Measurements from ENCODE around the gene PLA2G2A. TPM values are rescaled to one million over a fixed set of nuclear protein-coding genes. Genes with fewer than 3 reads are reported as not detected.

Gene PLA2G2A
- total and polyA plus RNA-seq, 9 of the 15 experiments (the other 6 are each of a cell fraction or from before 2014, with no cell fraction given), result not detected

DNA sequence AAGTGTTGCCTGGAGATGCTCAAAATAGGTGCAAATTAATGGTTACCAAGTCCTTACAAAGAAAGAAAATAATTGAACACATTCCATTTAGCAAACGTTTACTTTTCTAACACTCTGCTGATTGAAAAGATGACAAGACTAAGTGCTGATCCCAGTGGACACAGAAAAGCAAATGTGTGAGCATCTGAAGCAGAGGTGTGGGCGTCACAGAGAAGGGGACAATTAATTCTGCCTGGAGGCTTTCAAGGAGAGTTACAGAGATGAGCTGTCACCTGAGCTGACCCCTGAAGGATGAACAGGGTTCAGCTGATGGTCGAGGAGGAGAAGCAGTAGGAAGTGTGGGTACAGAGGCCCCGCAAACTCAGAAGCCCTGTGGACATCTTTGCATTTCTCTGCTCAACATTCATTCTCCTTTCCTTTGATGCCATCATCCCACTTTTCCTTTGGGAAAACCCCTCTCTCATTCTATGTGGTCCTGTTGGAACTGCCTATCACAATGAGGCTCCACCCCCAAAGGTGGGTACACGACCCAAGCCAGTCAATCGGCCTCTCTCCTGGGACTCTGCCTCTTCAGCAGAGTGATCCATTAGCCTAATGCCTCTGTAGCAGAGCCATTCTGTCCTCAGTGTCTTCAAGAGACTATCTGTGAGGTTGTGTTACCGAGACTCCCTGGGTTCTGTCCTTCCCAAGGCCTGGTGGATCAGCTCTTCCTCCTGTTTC is 38.8 kb downstream of the PLA2G2A start:
- ChIA-PET CTCF (ENCODE audit: low intra/inter-chr PET ratio) (no interaction called here), POLR2A (interaction anchor here (0.5 to 0.6 kb wide), 3 partner anchors 18 to 185 kb away, joined by 3 to 4 read pairs (median 3); no protein-coding TSS in a partner anchor)
- Histone ChIP-seq H3K4me1 (replicated peaks in 1 of 2; ENCODE audit: control insufficient read depth in 2 of 2, insufficient read depth in 2 of 2, low read length in 2 of 2) (no peaks in the 10 kb centered on the region), H3K9me3 (replicated peaks; ENCODE audit: control insufficient read depth, insufficient read depth, low read depth, low read length) (no peaks in the 10 kb centered on the region), H3K9me1 (ENCODE audit: control insufficient read depth, insufficient read depth, low read length) (no peaks in the 10 kb centered on the region), H3K4me2 (ENCODE audit: insufficient read depth, low read length) (no peak overlapping the region), H2AFZ (ENCODE audit: low read depth, low read length) (no peak overlapping the region), H3K79me2 (ENCODE audit: control insufficient read depth, insufficient read depth, low read length) (no peaks in the 10 kb centered on the region), H4K20me1 (replicated peaks; ENCODE audit: control insufficient read depth, insufficient read depth, low read length) (no peaks in the 10 kb centered on the region), H3K36me3 (ENCODE audit: control insufficient read depth, insufficient read depth, low read length) (no peaks in the 10 kb centered on the region), H3K27me3 (ENCODE audit: control insufficient read depth in 2 of 2, insufficient read depth in 2 of 2, low read length in 2 of 2) (0 out of 5 replicates have a peak, but pooled peaks cover 0 to 12% of the 10 kb centered on the region in 2 experiments), H3K4me3 (no peak overlapping the region), H3K9ac (ENCODE audit: insufficient read depth in 1 of 2, low read depth in 2 of 2, low read length in 2 of 2) (no peak overlapping the region), H3K27ac (ENCODE audit: extremely low read depth, low read depth, low read length) (no peak overlapping the region)
- FAIRE-seq (no peak), ATAC-seq (no peak), DNase-seq (ENCODE audit: extremely low read depth in 1 of 4, low spot score in 3 of 4) (no peak)
- no TSS peak for BruUV-seq (replicated peaks)
- in situ Hi-C loops (cut with MboI) (no loop called here), intact Hi-C loops (cut with micrococcal nuclease) (no loop called here)
- TF ChIP-seq, protein P1, sequence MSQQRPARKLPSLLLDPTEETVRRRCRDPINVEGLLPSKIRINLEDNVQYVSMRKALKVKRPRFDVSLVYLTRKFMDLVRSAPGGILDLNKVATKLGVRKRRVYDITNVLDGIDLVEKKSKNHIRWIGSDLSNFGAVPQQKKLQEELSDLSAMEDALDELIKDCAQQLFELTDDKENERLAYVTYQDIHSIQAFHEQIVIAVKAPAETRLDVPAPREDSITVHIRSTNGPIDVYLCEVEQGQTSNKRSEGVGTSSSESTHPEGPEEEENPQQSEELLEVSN (IDR thresholded peaks at IDR 0.05; ENCODE audit: borderline replicate concordance in 1 of 2, extremely low read depth in 1 of 2, insufficient read depth in 1 of 2, insufficient read length in 1 of 2, low read depth in 1 of 2, low read length in 1 of 2, poor library complexity in 1 of 2, severe bottlenecking in 1 of 2), result no peak
- TF ChIP-seq GTF2E2 (tag; IDR thresholded peaks at IDR 0.05), result no peak
- TF ChIP-seq, protein P2, sequence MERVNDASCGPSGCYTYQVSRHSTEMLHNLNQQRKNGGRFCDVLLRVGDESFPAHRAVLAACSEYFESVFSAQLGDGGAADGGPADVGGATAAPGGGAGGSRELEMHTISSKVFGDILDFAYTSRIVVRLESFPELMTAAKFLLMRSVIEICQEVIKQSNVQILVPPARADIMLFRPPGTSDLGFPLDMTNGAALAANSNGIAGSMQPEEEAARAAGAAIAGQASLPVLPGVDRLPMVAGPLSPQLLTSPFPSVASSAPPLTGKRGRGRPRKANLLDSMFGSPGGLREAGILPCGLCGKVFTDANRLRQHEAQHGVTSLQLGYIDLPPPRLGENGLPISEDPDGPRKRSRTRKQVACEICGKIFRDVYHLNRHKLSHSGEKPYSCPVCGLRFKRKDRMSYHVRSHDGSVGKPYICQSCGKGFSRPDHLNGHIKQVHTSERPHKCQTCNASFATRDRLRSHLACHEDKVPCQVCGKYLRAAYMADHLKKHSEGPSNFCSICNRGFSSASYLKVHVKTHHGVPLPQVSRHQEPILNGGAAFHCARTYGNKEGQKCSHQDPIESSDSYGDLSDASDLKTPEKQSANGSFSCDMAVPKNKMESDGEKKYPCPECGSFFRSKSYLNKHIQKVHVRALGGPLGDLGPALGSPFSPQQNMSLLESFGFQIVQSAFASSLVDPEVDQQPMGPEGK (CRISPR knock-in tag; IDR thresholded peaks at IDR 0.05; ENCODE audit: borderline replicate concordance), result no peak
- TF ChIP-seq POLR2G (IDR thresholded peaks at IDR 0.05; ENCODE audit: low read depth, low read length), result no peak
- WGBS (ENCODE audit: insufficient coverage, low coverage, missing lambda C conversion rate), result 0% methylated on average over 7 of the region's 7 CpGs
